HepG2 (cell line): Measurements from ENCODE around the gene LRRTM3. TPM values are rescaled to one million over a fixed set of nuclear protein-coding genes. Genes with fewer than 3 reads are reported as not detected.

Experiments
- ATAC-seq: fragments of 200-7000 bp; cut with Tn5 transposase; 3 replicates; pipeline ENCODE4 v1.9.1; 2020; ENCODE audit warnings: mild to moderate bottlenecking, moderate library complexity
- BruUV-seq: library from RNA; stranded (reverse); fragments of 400-500 nt; replicated peaks from 2 replicates; lab custom pipeline; 2021; lab: Mats Ljungman, UMichigan
- CTCF ChIA-PET: fragments of 300-600 bp; formaldehyde crosslinking; extraction: SDS; loops from one replicate; lab custom pipeline; 2021; ENCODE audit warnings: low total read pairs, inconsistent platforms, low intra/inter-chr PET ratio; lab: Yijun Ruan, JAX
- POLR2A ChIA-PET: fragments of 350-600 bp; sonication (Branson Sonifier 250); formaldehyde crosslinking; loops from one replicate; lab custom pipeline; 2020; ENCODE audit warnings: antibody characterized with exemption, inconsistent platforms; lab: Yijun Ruan, JAX
- DNase-seq: peaks from one replicate; pipeline ENCODE4 v3.0.0-alpha.2; 2015; ENCODE audit warnings: low spot score
- FAIRE-seq: peaks from 3 replicates; lab custom pipeline; 2011; peaks lifted over from hg19 to GRCh38; lab: Jason Lieb, UNC
- H2AFZ ChIP-seq: one replicate; pipeline ENCODE4 v1.6.1; 2011; ENCODE audit warnings: low read length, inconsistent platforms
- H3K27ac ChIP-seq: fragments of 300-600 bp; 3 replicates; pipeline ENCODE4 v1.8.0; 2011; ENCODE audit warnings: mixed run types, mild to moderate bottlenecking, mixed read lengths, low read length, inconsistent platforms; ENCODE audit not compliant: insufficient read depth; ENCODE audit errors: extremely low read length
- H3K27me3 ChIP-seq, 2 experiments: fragments of 200-600 bp in 1 of 2; 2 replicates in 1 of 2; 3 replicates in 1 of 2; pipeline versions ENCODE4 v1.6.0 to v1.8.0; 2011; ENCODE audit warnings: low read length in 2 of 2, mild to moderate bottlenecking in 2 of 2, moderate library complexity in 2 of 2, inconsistent platforms in 1 of 2; ENCODE audit not compliant: insufficient read depth in 2 of 2, control insufficient read depth in 1 of 2
- H3K36me3 ChIP-seq, 2 experiments: fragments of 200-600 bp in 1 of 2; replicated peaks in 1 of 2; 2 replicates in 1 of 2; 3 replicates in 1 of 2; pipeline versions ENCODE4 v1.5.1 to v1.8.0; 2011; ENCODE audit warnings: low read length in 2 of 2, inconsistent platforms in 1 of 2; ENCODE audit not compliant: insufficient read depth in 2 of 2, control insufficient read depth in 1 of 2
- H3K4me1 ChIP-seq: 2 replicates; pipeline ENCODE4 v1.5.1; 2012; ENCODE audit warnings: low read length, inconsistent platforms; ENCODE audit not compliant: insufficient read depth
- H3K4me2 ChIP-seq: 2 replicates; pipeline ENCODE4 v1.6.0; 2011; ENCODE audit warnings: low read depth, low read length, inconsistent platforms
- H3K4me3 ChIP-seq, 3 experiments: fragments of 200-600 bp in 1 of 3; sonication (generic), shearing (Covaris generic) in 1 of 3; replicated peaks in 1 of 3; 2 replicates each; pipeline ENCODE4 v1.5.1; 2011 to 2016; ENCODE audit warnings: low read length in 3 of 3, inconsistent platforms in 2 of 3, low read depth in 2 of 3, mild to moderate bottlenecking in 2 of 3, control low read depth in 1 of 3, mixed read lengths in 1 of 3; ENCODE audit not compliant: insufficient read depth in 1 of 3
- H3K79me2 ChIP-seq: one replicate; pipeline ENCODE4 v1.6.1; 2011; ENCODE audit warnings: low read length, inconsistent platforms; ENCODE audit not compliant: insufficient read depth
- H3K9ac ChIP-seq: 2 replicates; pipeline ENCODE4 v1.6.0; 2011; ENCODE audit warnings: mild to moderate bottlenecking, low read depth, low read length, inconsistent platforms; ENCODE audit not compliant: insufficient read depth
- H3K9me3 ChIP-seq: 2 replicates; pipeline ENCODE4 v1.5.1; 2012; ENCODE audit warnings: mild to moderate bottlenecking, low read length
- H4K20me1 ChIP-seq: 2 replicates; pipeline ENCODE4 v1.6.0; 2011; ENCODE audit warnings: inconsistent platforms, mild to moderate bottlenecking, low read length, moderate library complexity; ENCODE audit not compliant: insufficient read depth
- GATAD2A ChIP-seq: IDR thresholded peaks from 2 replicates; pipeline ENCODE4 v1.6.1; 2016
- NFYC ChIP-seq: IDR thresholded peaks from 2 replicates; pipeline ENCODE4 v1.6.1; 2016; ENCODE audit warnings: missing genetic modification reagents, missing compliant biosample characterization
- TEAD3 ChIP-seq: optimal IDR thresholded peaks from 2 replicates; pipeline ENCODE3; 2016; ENCODE audit warnings: borderline replicate concordance
- ZNF160 ChIP-seq: sonication (generic); formaldehyde crosslinking; IDR thresholded peaks from 2 replicates; pipeline ENCODE4 v1.8.0; 2022; ENCODE audit warnings: mild to moderate bottlenecking, inconsistent platforms, missing genetic modification reagents
- ZNF629 ChIP-seq: sonication (generic); formaldehyde crosslinking; conservative IDR thresholded peaks from 2 replicates; pipeline ENCODE4 v1.5.0; 2020; ENCODE audit warnings: missing genetic modification reagents
- ZNF674 ChIP-seq: sonication (generic); formaldehyde crosslinking; IDR thresholded peaks from 2 replicates; pipeline ENCODE4 v1.5.0; 2020; ENCODE audit warnings: low read depth, mild to moderate bottlenecking, missing genetic modification reagents
- ZNF775 ChIP-seq: sonication (generic); formaldehyde crosslinking; IDR thresholded peaks from 2 replicates; pipeline ENCODE4 v1.4.0; 2020; ENCODE audit warnings: missing genetic modification reagents, mild to moderate bottlenecking, moderate library complexity, borderline replicate concordance
- WGBS: methylation state at CpG from one replicate; pipeline ENCODE4 v1.1.6; 2017; ENCODE audit warnings: low lambda C conversion rate; 5-methylcytosine and 5-hydroxymethylcytosine counted together
- in situ Hi-C: cut with HindIII; loops from 2 replicates; pipeline ENCODE4 v1.10.0; 2017; ENCODE audit warnings: low pct_unique_long_range_greater_than_20kb; ENCODE audit not compliant: extremely low pct_ligation_motif_present
- intact Hi-C: fragments of 100-400 bp; cut with micrococcal nuclease; formaldehyde crosslinking; loops from one replicate; pipeline ENCODE4 v1.10.0; 2022; ENCODE audit not compliant: unreplicated experiment
- polyA plus RNA-seq, 8 experiments: library from polyadenylated mRNA; depleted of rRNA in 3 of 8; stranded (reverse) in 7 of 8; unstranded in 1 of 8; fragments of >200 nt; fragmentation: Illumina TruSeq in 4 of 8; extraction: Trizol in 4 of 8; gene quantifications; 2 replicates each; pipeline versions ENCODE4 v1.2.1 to v1.2.3, GENCODE V29; 2011 to 2016; ENCODE audit warnings: low read depth in 4 of 8, missing spikeins in 1 of 8, mixed read lengths in 1 of 8; ENCODE audit not compliant: insufficient read depth in 1 of 8
- total RNA-seq, 5 experiments: library from RNA; depleted of rRNA; stranded (reverse); fragments of >200 nt; fragmentation: Illumina TruSeq; extraction: Trizol; gene quantifications; 2 replicates each; pipeline ENCODE4 v1.2.3, GENCODE V29; 2016; ENCODE audit warnings: low read depth in 1 of 5
- TF ChIP-seq, protein P1 (sequence below): sonication (generic); formaldehyde crosslinking; IDR thresholded peaks from 2 replicates; pipeline ENCODE4 v1.5.1; 2020; ENCODE audit warnings: missing genetic modification reagents, mild to moderate bottlenecking, borderline replicate concordance
- TF ChIP-seq, protein P2 (sequence below): sonication (generic); formaldehyde crosslinking; IDR thresholded peaks from 2 replicates; pipeline ENCODE4 v1.4.0; 2020; ENCODE audit warnings: missing genetic modification reagents

LRRTM3 gene
- total and polyA plus RNA-seq, 2 of the 13 experiments (the other 11 are each of a cell fraction or from before 2014, with no cell fraction given), result not detected

- intact Hi-C loops, result no loop called here
- no peak for TF ChIP-seq ZNF674
- TF ChIP-seq, protein P1, sequence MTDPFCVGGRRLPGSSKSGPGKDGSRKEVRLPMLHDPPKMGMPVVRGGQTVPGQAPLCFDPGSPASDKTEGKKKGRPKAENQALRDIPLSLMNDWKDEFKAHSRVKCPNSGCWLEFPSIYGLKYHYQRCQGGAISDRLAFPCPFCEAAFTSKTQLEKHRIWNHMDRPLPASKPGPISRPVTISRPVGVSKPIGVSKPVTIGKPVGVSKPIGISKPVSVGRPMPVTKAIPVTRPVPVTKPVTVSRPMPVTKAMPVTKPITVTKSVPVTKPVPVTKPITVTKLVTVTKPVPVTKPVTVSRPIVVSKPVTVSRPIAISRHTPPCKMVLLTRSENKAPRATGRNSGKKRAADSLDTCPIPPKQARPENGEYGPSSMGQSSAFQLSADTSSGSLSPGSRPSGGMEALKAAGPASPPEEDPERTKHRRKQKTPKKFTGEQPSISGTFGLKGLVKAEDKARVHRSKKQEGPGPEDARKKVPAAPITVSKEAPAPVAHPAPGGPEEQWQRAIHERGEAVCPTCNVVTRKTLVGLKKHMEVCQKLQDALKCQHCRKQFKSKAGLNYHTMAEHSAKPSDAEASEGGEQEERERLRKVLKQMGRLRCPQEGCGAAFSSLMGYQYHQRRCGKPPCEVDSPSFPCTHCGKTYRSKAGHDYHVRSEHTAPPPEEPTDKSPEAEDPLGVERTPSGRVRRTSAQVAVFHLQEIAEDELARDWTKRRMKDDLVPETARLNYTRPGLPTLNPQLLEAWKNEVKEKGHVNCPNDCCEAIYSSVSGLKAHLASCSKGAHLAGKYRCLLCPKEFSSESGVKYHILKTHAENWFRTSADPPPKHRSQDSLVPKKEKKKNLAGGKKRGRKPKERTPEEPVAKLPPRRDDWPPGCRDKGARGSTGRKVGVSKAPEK (CRISPR knock-in tag), result no peak
- no peak for TF ChIP-seq ZNF775
- TF ChIP-seq ZNF160 (CRISPR knock-in tag), result no peak
- TF ChIP-seq, protein P2, sequence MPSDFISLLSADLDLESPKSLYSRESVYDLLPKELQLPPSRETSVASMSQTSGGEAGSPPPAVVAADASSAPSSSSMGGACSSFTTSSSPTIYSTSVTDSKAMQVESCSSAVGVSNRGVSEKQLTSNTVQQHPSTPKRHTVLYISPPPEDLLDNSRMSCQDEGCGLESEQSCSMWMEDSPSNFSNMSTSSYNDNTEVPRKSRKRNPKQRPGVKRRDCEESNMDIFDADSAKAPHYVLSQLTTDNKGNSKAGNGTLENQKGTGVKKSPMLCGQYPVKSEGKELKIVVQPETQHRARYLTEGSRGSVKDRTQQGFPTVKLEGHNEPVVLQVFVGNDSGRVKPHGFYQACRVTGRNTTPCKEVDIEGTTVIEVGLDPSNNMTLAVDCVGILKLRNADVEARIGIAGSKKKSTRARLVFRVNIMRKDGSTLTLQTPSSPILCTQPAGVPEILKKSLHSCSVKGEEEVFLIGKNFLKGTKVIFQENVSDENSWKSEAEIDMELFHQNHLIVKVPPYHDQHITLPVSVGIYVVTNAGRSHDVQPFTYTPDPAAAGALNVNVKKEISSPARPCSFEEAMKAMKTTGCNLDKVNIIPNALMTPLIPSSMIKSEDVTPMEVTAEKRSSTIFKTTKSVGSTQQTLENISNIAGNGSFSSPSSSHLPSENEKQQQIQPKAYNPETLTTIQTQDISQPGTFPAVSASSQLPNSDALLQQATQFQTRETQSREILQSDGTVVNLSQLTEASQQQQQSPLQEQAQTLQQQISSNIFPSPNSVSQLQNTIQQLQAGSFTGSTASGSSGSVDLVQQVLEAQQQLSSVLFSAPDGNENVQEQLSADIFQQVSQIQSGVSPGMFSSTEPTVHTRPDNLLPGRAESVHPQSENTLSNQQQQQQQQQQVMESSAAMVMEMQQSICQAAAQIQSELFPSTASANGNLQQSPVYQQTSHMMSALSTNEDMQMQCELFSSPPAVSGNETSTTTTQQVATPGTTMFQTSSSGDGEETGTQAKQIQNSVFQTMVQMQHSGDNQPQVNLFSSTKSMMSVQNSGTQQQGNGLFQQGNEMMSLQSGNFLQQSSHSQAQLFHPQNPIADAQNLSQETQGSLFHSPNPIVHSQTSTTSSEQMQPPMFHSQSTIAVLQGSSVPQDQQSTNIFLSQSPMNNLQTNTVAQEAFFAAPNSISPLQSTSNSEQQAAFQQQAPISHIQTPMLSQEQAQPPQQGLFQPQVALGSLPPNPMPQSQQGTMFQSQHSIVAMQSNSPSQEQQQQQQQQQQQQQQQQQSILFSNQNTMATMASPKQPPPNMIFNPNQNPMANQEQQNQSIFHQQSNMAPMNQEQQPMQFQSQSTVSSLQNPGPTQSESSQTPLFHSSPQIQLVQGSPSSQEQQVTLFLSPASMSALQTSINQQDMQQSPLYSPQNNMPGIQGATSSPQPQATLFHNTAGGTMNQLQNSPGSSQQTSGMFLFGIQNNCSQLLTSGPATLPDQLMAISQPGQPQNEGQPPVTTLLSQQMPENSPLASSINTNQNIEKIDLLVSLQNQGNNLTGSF, result no peak
- TF ChIP-seq TEAD3 (CRISPR knock-in tag), result no peak
- no peak for TF ChIP-seq GATAD2A (CRISPR knock-in tag)
- no peak for TF ChIP-seq NFYC (CRISPR knock-in tag)
- TF ChIP-seq ZNF629 (CRISPR knock-in tag), result no peak
- ATAC-seq, result no peak
Measured at GRCh38 chr10:66916030-66916429, 9.8 kb upstream of the LRRTM3 start.

More at GRCh38 chr10:66916030-66916429, 9.8 kb upstream of the LRRTM3 start:
- POLR2A ChIA-PET, result no interaction called here
- FAIRE-seq, result no peak
- H3K27me3 ChIP-seq, result no peaks in the 10 kb centered on the region
- no peaks in the 10 kb centered on the region for H3K79me2 ChIP-seq
- BruUV-seq, result no TSS peak
- no peaks in the 10 kb centered on the region for H3K36me3 ChIP-seq
- in situ Hi-C loops, result no loop called here
- no peaks in the 10 kb centered on the region for H4K20me1 ChIP-seq
- H3K4me3 ChIP-seq, result no peak overlapping the region
- 3% methylated on average over 2 of the region's 2 CpGs for WGBS
- no peak overlapping the region for H3K9ac ChIP-seq
- H3K4me1 ChIP-seq, result no peaks in the 10 kb centered on the region
- CTCF ChIA-PET, result no interaction called here
- no peak for DNase-seq
- no peak overlapping the region for H3K4me2 ChIP-seq
- no peak overlapping the region for H3K27ac ChIP-seq
- no peaks in the 10 kb centered on the region for H3K9me3 ChIP-seq
- no peak overlapping the region for H2AFZ ChIP-seq
